Lung (tissue), 12 donors: Measurements from ENCODE around the gene PPP1R7. TPM values are rescaled to one million over a fixed set of nuclear protein-coding genes. Genes with fewer than 3 reads are reported as not detected.

Experiments
- ATAC-seq: fragments of 200-7000 bp; cut with Tn5 transposase; one replicate; pipeline ENCODE4 v1.9.1; 2020; ENCODE audit warnings: moderate number of reproducible peaks; ENCODE audit not compliant: insufficient read depth, low FRiP score
- DNase-seq, 3 donors: peaks; one replicate each; pipeline ENCODE4 v3.0.0-alpha.2; 2013 to 2017
- H3K27ac ChIP-seq, 2 donors: one replicate each; pipeline ENCODE4 v1.5.1; 2013; ENCODE audit warnings: mild to moderate bottlenecking in 2 of 2, moderate library complexity in 2 of 2, control low read depth in 1 of 2, inconsistent platforms in 1 of 2, low read depth in 1 of 2, low read length in 1 of 2
- H3K27me3 ChIP-seq, 3 donors: one replicate each; pipeline ENCODE4 v1.5.1; 2013; ENCODE audit warnings: low read length in 2 of 3; ENCODE audit not compliant: control insufficient read depth in 3 of 3, insufficient read depth in 3 of 3
- H3K36me3 ChIP-seq, 4 donors: one replicate each; pipeline ENCODE4 v1.5.1; 2013; ENCODE audit warnings: low read length in 4 of 4, mild to moderate bottlenecking in 1 of 4, moderate library complexity in 1 of 4; ENCODE audit not compliant: control insufficient read depth in 4 of 4, insufficient read depth in 4 of 4
- H3K4me1 ChIP-seq, 5 donors: one replicate each; pipeline ENCODE4 v1.5.1; 2013; ENCODE audit warnings: low read length in 5 of 5, mild to moderate bottlenecking in 2 of 5, moderate library complexity in 1 of 5; ENCODE audit not compliant: control insufficient read depth in 5 of 5, insufficient read depth in 5 of 5
- H3K4me3 ChIP-seq: one replicate; pipeline ENCODE4 v1.5.1; 2013; ENCODE audit warnings: mild to moderate bottlenecking, control low read depth, moderate library complexity
- H3K9ac ChIP-seq, 2 donors: one replicate each; pipeline ENCODE4 v1.5.1; 2013; ENCODE audit warnings: low read length in 2 of 2, control low read depth in 1 of 2; ENCODE audit not compliant: insufficient read depth in 1 of 2
- H3K9me3 ChIP-seq, 4 donors: one replicate each; pipeline ENCODE4 v1.5.1; 2013; ENCODE audit warnings: low read length in 3 of 4, mild to moderate bottlenecking in 1 of 4, moderate library complexity in 1 of 4; ENCODE audit not compliant: control insufficient read depth in 4 of 4, insufficient read depth in 3 of 4
- CTCF ChIP-seq: IDR thresholded peaks from 2 replicates; pipeline ENCODE4 v1.5.1; 2012; ENCODE audit warnings: mild to moderate bottlenecking; ENCODE audit errors: control extremely low read depth, extremely low read depth
- WGBS, 2 donors: extraction: QIAGEN DNeasy Blood & Tissue Kit; methylation state at CpG; one replicate each; pipeline ENCODE4 v1.1.7; 2013; 5-methylcytosine and 5-hydroxymethylcytosine counted together
- polyA plus RNA-seq, 2 donors: library from polyadenylated mRNA; stranded (reverse); fragments of 200-250 nt; gene quantifications; one replicate each; pipeline ENCODE4 v1.2.1, GENCODE V29; 2013
- total RNA-seq, 2 donors: library from RNA; depleted of rRNA in 1 of 2; stranded (reverse); fragments of >200 nt in 1 of 2; gene quantifications; one replicate each; pipeline ENCODE4 v1.2.1, GENCODE V29; 2014 to 2021
- donor health status: control.
- donor health status: control.
- donor health status: Bipolar disorder and iron deficiency.
- donor health status: healthy.
- donor health status: DM: yes; HTN: yes; CAD: no.

Gene PPP1R7
- total and polyA plus RNA-seq, 4 donors: 54.6 to 78.1 (median 65.9) TPM

GRCh38 chr2:241123816-241124536 lies 26.3 kb upstream of the PPP1R7 start:
- Histone ChIP-seq H3K4me1 (no peaks in the 10 kb centered on the region), H3K27ac (no peak overlapping the region), H3K36me3 (peaks cover 0 to 12% (median 8%) of the 10 kb centered on the region in 4 donors), H3K27me3 (no peaks in the 10 kb centered on the region), H3K9ac (no peak overlapping the region), H3K9me3 (no peaks in the 10 kb centered on the region), H3K4me3 (no peak overlapping the region)
- no peak for TF ChIP-seq CTCF
- 89 to 91% methylated on average over 16 of the region's 16 CpGs for WGBS, 2 donors
- DNase-seq (no peak), ATAC-seq (no peak)

- ATAC-seq: no peak
- Histone ChIP-seq H3K27ac (no peak overlapping the region), H3K4me1 (no peaks in the 10 kb centered on the region), H3K27me3 (no peaks in the 10 kb centered on the region), H3K4me3 (no peak overlapping the region), H3K9me3 (no peaks in the 10 kb centered on the region), H3K9ac (no peak overlapping the region), H3K36me3 (peaks cover 0 to 12% (median 8%) of the 10 kb centered on the region in 4 donors)
- WGBS, 2 donors: 95 to 97% methylated on average over 13 of the region's 13 CpGs
- no peak for DNase-seq
- TF ChIP-seq CTCF: no peak
These were observed 24.6 kb upstream of the PPP1R7 start for GRCh38 chr2:241125626-241126025.

- H3K9me3 ChIP-seq: no peaks in the 10 kb centered on the region
- H3K27ac ChIP-seq: no peak overlapping the region
- WGBS, 2 donors: 93 to 95% methylated on average over 21 of the region's 21 CpGs
- H3K27me3 ChIP-seq: no peaks in the 10 kb centered on the region
- ATAC-seq (no peak), DNase-seq (no peak)
- no peak for TF ChIP-seq CTCF
- no peaks in the 10 kb centered on the region for H3K4me1 ChIP-seq
- no peak overlapping the region for H3K9ac ChIP-seq
- H3K4me3 ChIP-seq: no peak overlapping the region
- peaks cover 0 to 11% (median 4%) of the 10 kb centered on the region in 4 donors for H3K36me3 ChIP-seq
These were observed 24.1 kb upstream of the PPP1R7 start for GRCh38 chr2:241126201-241126611.

- Histone ChIP-seq H3K27me3 (no peaks in the 10 kb centered on the region), H3K4me1 (no peaks in the 10 kb centered on the region), H3K27ac (no peak overlapping the region), H3K36me3 (peaks cover 0 to 11% (median 4%) of the 10 kb centered on the region in 4 donors), H3K9ac (no peak overlapping the region), H3K4me3 (no peak overlapping the region), H3K9me3 (no peaks in the 10 kb centered on the region)
- ATAC-seq: no peak
- TF ChIP-seq CTCF: no peak
- DNase-seq: no peak
- WGBS, 2 donors: 95 to 96% methylated on average over 18 of the region's 18 CpGs
These were observed 23.5 kb upstream of the PPP1R7 start for GRCh38 chr2:241126771-241127202.
